OCI-M2 (cell line): ENCODE data around the gene OSBPL2.

Experiments
- DNase-seq: peaks from one replicate; lab custom pipeline; 2025; ENCODE audit not compliant: unreplicated experiment; lab: John Stamatoyannopoulos, UW

Gene OSBPL2

DNA sequence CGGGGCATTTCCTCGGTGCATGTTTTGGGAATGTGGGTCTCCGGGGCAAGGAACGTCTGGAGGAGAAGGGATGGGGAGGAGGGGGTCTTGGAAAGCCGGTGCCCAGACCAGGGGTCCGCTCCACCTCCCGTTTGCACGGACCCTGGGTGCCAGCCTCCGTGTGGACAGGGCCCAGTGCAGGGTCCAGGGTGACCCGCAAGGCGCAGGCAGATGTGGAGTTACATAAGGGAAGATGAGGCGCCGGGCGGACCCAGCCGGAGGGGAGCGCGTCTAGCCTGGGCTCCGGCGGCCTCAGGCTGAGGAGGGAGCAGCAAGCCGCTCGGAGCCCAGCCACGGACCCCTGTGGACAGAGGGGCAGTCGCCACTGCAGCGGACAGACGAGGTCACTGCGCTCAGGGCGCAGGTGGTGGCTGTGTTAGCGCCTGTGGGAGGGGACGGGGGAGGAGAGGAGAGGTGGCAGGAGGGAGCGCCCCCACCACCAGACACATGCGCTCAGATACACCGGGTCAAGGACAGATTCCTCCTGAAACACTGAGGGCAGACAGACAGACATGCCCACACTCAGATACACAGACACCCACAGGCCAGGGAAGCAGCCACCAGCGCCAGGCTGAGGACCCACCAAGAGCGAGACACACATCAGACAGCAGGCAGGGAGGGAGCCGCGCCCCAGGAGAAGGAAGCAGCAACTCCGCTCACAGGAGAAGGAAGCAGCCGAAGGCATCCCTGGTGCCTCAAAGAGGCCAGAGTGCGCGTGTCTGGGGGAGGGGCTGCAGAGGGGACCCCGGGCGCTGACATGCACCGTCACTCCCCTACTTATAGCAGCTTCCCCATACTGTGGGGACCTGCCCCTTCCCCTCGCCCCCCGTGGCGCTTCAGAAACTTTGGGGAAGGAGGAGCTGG, 17.4 kb upstream of the OSBPL2 start:
- no peak for DNase-seq

GRCh38 chr20:62222266-62222850, 16.0 kb upstream of the OSBPL2 start:
- DNase-seq: no peak

GRCh38 chr20:62222972-62223371, 15.3 kb upstream of the OSBPL2 start:
- DNase-seq: no peak

DNA sequence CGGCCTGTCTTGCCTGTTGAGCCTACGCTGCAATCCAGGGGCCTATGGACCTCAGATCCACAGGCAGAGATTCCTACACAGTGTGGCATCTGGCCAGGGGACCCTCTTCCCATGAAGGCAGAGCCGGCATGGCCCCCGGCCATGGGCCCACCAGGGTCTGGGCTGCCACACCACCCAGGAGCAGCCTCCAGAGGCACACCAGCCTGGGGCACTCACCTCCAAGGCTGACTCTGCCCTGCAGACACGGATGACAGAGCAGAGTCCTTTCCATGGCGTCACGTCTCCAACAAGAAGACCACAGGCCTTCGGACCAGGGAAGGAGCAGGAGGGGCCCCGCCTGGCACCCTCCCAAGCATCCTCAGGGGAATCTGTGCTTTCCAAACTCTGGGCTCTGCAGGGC, 14.8 kb upstream of the OSBPL2 start:
- DNase-seq: no peak

- DNase-seq: no peak
Measured at GRCh38 chr20:62224113-62224855, 14.0 kb upstream of the OSBPL2 start.

- no peak for DNase-seq
Measured at GRCh38 chr20:62225026-62225425, 13.3 kb upstream of the OSBPL2 start.

DNA sequence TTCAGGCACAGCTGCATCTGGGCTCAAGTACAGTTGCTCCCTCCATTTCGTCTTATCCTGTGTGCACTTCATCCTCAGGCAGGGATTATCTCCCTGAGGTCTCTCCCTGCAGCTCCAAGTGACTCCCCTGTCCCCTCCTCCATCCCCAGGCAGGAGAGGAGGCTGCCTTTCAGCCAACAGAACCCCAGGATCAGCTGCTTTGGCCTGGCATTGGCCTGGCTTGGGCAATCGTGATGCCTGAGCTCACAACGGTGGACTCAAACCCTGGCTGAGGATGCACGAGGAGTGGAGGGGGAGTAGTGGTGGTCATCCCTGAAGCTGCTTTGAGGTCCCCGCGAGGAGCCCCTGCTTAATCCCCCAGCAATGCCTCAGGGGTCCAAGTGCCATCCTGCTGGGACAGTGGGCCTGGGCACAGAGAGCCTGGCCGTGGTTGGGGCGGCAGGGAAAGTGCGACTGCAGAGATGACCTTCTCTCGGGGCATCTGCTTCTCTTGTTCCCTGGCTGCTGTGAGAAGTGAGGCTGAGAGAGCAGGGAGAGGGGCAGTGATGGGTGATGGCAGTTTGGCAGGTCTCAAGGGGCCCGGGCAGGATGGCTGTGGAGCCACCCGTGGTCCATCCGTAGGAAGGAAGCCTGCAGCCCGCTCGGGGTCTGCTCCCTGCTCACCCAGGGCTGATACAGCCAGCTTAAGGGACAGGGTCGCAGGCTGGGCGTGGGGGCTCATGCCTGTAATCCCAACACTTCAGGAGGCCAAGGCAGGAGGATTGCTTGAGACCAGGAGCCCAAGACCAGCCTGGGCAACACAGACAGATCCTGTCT, 12.3 kb upstream of the OSBPL2 start:
- DNase-seq: no peak

DNA sequence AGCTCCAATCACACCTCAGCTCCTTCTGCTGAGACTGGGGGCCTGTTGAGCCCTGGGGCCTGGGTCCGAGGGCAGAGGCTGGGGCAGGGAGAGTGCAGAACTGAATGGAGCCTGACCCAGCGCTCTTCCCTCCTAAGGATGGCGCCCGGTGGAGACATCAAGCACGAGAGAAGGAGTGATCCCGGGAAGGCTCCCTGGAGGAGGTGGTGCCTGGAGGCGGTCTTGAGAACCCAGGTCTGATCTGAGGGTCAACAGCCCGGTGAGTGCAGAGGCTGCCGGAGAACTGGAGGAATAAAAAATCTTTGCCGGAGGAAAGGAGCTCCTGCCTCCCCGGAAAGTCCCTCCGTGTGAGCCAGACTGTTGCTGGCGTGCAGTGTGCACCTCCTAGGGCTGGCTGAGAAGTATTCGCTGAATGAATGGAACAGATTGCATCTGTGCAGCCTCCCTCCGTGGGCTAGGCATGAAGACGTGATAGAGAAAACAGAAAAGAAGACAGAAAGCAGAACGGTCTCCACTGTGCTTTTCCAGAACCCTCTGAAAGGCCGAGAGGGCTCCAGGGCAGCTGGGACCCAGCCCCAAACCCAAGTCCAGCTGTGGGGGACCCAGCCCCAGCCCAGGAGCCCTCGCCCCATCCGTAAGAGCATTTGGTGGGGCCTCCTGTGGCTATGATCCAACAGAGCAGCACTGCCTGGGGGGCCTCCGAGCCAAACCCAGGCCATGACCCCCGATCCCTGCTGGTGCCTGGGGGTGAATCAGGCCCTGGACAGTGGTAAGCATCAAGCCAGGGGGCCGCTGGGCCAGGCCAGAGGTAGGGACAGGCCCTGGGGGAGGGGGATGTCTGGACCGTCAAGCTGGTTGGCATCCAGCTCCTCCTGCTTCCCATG, 11.4 kb upstream of the OSBPL2 start:
- no peak for DNase-seq

DNA sequence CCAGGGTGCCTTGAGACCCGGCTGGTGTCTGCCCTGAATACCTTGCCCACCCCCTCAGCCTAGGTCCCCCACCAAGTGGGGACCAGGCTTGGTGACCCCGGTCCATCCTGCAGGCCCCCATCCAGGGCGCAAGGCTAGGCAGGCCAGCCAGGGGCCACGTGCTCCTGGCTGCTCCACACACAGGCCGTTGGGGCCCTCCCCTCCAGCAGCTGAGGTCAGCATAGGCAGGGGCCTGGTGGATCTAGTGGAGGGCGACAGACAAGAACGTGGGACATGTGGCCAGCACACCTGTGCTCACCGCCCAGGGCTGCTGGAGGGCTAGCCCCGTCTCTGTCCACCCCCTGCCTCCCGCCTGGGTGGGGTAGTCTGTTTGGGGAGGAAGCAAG, 10.7 kb upstream of the OSBPL2 start:
- no peak for DNase-seq

- no peak for DNase-seq
Measured at GRCh38 chr20:62227977-62228958, 10.1 kb upstream of the OSBPL2 start.

DNA sequence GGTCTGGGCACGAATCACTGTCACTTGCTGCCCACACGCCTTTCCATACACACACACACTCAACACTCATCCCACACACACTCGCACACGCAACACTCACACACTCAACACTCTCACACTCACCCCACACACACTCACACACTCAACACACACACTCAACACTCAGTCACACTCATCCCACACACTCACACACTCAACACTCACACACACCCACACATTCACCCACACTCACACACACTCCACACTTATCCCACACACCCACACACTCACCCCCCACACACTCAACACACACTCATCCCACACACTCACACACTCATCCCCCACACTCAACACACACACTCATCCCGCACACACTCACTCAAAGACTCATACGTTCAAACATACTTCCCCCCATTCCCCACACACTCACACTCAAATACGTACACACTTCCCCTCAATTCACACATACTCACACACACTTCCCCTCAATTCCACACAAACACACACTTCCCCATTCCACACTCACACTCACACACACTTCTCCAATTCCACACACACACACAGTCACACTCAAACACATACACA, 9.3 kb upstream of the OSBPL2 start:
- DNase-seq: no peak

- no peak for DNase-seq
Measured at GRCh38 chr20:62229667-62230066, 8.7 kb upstream of the OSBPL2 start.

DNA sequence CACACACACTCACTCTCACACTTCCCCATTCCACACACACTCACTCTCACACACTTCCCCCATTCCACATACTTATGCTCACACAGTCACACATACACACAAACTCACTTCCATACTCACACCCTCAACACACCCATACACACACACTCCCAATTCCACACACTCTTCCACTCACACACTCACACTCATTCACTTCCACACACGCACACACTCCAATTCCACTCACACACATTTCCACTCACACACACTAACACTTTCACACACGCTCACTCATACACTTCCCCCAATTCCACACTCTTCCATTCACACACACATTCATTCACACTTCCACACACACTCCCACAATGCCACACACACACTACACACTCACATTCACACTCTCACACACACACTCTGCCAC, 8.0 kb upstream of the OSBPL2 start:
- no peak for DNase-seq

GRCh38 chr20:62230696-62231095, 7.6 kb upstream of the OSBPL2 start:
- DNase-seq: no peak

DNA sequence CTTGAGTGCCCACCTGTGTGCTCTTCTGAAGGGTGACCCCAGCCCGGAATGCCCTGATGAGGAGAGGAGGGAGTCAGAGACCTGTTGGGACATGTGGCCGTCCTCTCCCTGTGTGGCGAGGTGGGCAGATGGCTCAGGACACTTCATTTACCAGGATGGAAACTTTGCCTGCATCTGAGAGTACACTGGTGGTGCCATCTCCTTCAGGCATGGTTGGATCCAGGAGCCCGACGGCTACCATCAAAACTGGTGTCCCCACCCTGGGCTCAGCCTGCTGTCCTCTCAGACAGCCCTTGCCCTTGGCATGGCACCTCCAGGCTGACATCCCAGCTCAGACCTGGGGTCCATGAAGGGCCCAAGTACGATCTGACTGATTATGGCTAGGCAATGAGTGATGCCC, 7.0 kb upstream of the OSBPL2 start:
- DNase-seq: no peak

GRCh38 chr20:62232194-62232593, 6.1 kb upstream of the OSBPL2 start:
- no peak for DNase-seq

- DNase-seq: no peak
Measured at GRCh38 chr20:62232770-62233645, 5.3 kb upstream of the OSBPL2 start.

DNA sequence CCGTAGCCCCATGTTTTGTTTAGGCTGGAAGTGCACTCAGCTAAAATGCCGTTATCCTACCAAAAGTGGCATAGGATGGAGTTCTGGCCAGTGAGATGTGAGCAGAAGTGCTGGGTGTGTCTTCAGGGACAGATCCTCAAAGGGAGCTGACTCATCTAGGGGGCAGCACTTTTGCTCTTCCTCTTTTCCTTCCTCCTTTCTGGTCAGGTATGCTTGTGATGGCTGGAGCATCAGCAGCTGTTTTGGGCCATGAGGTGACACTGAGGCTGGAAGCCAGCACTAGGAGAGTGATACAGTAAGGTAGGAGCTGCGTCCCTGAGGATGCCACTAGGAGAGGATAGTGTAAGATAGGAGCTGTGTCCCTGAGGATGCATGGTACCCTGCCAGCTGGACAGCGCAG, 4.6 kb upstream of the OSBPL2 start:
- DNase-seq: no peak
